K562 (cell line): ENCODE results near the gene ZNF438.

Experiments used
- CEBPG ChIP-seq, 3 experiments: fragments of 200-800 bp in 1 of 3; sonication (Bioruptor generic) in 1 of 3; sonication (generic) in 1 of 3; formaldehyde crosslinking in 1 of 3; IDR thresholded peaks in 2 of 3; conservative IDR thresholded peaks in 1 of 3; 2 replicates each; pipeline versions ENCODE4 v1.6.1 to v1.8.0; 2016 to 2022; ENCODE audit warnings: missing compliant biosample characterization in 2 of 3, missing genetic modification characterization in 2 of 3, mild to moderate bottlenecking in 1 of 3, missing genetic modification reagents in 1 of 3
- MAZ ChIP-seq, 2 experiments: fragments of 450-650 bp in 1 of 2; sonication (generic) in 1 of 2; formaldehyde crosslinking; IDR thresholded peaks in 1 of 2; conservative IDR thresholded peaks in 1 of 2; 2 replicates each; pipeline versions ENCODE4 v1.4.0 to v1.5.0; 2020; ENCODE audit warnings: mild to moderate bottlenecking in 1 of 2, missing genetic modification reagents in 1 of 2
- MED1 ChIP-seq: sonication (generic); formaldehyde crosslinking; IDR thresholded peaks from 2 replicates; pipeline ENCODE4 v1.8.1; 2023; ENCODE audit warnings: missing genetic modification reagents, borderline replicate concordance
- POLR3A ChIP-seq: IDR thresholded peaks from 2 replicates; pipeline ENCODE4 v1.6.1; 2011; ENCODE audit warnings: borderline replicate concordance, mild to moderate bottlenecking, moderate library complexity; ENCODE audit not compliant: insufficient read length, insufficient read depth; ENCODE audit errors: extremely low read depth
- RCOR1 ChIP-seq, 2 experiments: IDR thresholded peaks; 2 replicates each; pipeline ENCODE4 v1.6.1; 2012; ENCODE audit warnings: low read depth in 2 of 2, low read length in 2 of 2, borderline replicate concordance in 1 of 2, improper control_type of control experiment in 1 of 2
- SMAD1 ChIP-seq: fragments of 150-350 bp; IDR thresholded peaks from 2 replicates; pipeline ENCODE4 v1.6.1; 2014; ENCODE audit warnings: low read length, low read depth; ENCODE audit not compliant: partially characterized antibody
- TEAD4 ChIP-seq, 2 experiments: sonication (generic) in 1 of 2; formaldehyde crosslinking in 1 of 2; IDR thresholded peaks; 2 replicates each; pipeline versions ENCODE4 v1.6.1 to v1.8.0; 2012 to 2022; ENCODE audit warnings: borderline replicate concordance in 1 of 2, inconsistent platforms in 1 of 2, low read length in 1 of 2, mild to moderate bottlenecking in 1 of 2, missing genetic modification reagents in 1 of 2
- TF ChIP-seq, protein P1 (sequence below), 2 experiments: fragments of 450-650 bp in 1 of 2; sonication (generic) in 1 of 2; formaldehyde crosslinking in 1 of 2; IDR thresholded peaks in 1 of 2; conservative IDR thresholded peaks in 1 of 2; 2 replicates each; pipeline versions ENCODE4 v1.6.1 to v1.8.1; 2016 to 2023; ENCODE audit warnings: mild to moderate bottlenecking in 2 of 2, moderate library complexity in 2 of 2, inconsistent platforms in 1 of 2, missing genetic modification reagents in 1 of 2
- TF ChIP-seq, protein P2 (sequence below), 3 experiments: IDR thresholded peaks in 2 of 3; conservative IDR thresholded peaks in 1 of 3; 2 replicates each; pipeline ENCODE4 v1.5.1; 2011 to 2012; ENCODE audit warnings: low read length in 3 of 3, mild to moderate bottlenecking in 3 of 3, control low read depth in 2 of 3, improper control_type of control experiment in 1 of 3, inconsistent platforms in 1 of 3, low read depth in 1 of 3, mixed read lengths in 1 of 3, moderate library complexity in 1 of 3; ENCODE audit not compliant: insufficient read depth in 2 of 3
- TF ChIP-seq, protein P3 (sequence below): fragments of 450-650 bp; IDR thresholded peaks from 2 replicates; pipeline ENCODE4 v1.6.1; 2016; ENCODE audit warnings: missing biosample characterization, missing genetic modification characterization
- TF ChIP-seq, protein P4 (sequence below): sonication (generic); formaldehyde crosslinking; IDR thresholded peaks from 2 replicates; pipeline ENCODE4 v1.8.1; 2023; ENCODE audit warnings: mild to moderate bottlenecking, missing genetic modification reagents

DNA sequence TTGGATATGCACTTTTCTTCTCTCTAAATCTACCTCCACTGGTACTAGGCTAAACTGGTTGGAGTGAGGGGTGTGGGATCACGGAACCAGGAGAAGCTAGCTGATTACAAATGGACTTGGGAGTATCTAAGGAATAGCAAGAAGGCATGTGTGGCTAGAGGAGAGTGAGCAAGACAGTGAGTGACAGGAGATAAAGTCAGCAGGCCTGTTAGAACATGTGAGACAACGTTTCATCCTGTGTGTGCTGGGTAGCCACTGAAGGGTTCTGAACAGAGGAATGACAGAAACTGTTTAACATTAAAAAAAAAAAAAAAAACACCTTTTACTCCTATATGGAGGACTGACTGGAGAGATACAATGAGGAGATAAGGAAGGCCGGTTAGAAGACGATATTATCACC, 51.7 kb downstream of the ZNF438 start:
- TF ChIP-seq, protein P1, sequence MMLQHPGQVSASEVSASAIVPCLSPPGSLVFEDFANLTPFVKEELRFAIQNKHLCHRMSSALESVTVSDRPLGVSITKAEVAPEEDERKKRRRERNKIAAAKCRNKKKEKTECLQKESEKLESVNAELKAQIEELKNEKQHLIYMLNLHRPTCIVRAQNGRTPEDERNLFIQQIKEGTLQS (IDR thresholded peaks at IDR 0.05), result no peak
- TF ChIP-seq, protein P1 (CRISPR knock-in tag; conservative IDR thresholded peaks at IDR 0.05), result no peak
- TF ChIP-seq TEAD4 (IDR thresholded peaks at IDR 0.05; ENCODE audit: low read length) (no peak), TEAD4 (CRISPR knock-in tag; IDR thresholded peaks at IDR 0.05; ENCODE audit: borderline replicate concordance) (no peak), CEBPG (CRISPR knock-in tag; IDR thresholded peaks at IDR 0.05) (no peak), CEBPG (tag; conservative IDR thresholded peaks at IDR 0.05 in 1 of 2, IDR thresholded peaks at IDR 0.05 in 1 of 2) (no peak), RCOR1 (IDR thresholded peaks at IDR 0.05; ENCODE audit: borderline replicate concordance in 1 of 2, low read depth in 2 of 2, low read length in 2 of 2) (no peak), MAZ (CRISPR knock-in tag; conservative IDR thresholded peaks at IDR 0.05 in 1 of 2, IDR thresholded peaks at IDR 0.05 in 1 of 2) (no peak), SMAD1 (no peak), POLR3A (no peak), MED1 (CRISPR knock-in tag) (no peak)
- TF ChIP-seq, protein P2, sequence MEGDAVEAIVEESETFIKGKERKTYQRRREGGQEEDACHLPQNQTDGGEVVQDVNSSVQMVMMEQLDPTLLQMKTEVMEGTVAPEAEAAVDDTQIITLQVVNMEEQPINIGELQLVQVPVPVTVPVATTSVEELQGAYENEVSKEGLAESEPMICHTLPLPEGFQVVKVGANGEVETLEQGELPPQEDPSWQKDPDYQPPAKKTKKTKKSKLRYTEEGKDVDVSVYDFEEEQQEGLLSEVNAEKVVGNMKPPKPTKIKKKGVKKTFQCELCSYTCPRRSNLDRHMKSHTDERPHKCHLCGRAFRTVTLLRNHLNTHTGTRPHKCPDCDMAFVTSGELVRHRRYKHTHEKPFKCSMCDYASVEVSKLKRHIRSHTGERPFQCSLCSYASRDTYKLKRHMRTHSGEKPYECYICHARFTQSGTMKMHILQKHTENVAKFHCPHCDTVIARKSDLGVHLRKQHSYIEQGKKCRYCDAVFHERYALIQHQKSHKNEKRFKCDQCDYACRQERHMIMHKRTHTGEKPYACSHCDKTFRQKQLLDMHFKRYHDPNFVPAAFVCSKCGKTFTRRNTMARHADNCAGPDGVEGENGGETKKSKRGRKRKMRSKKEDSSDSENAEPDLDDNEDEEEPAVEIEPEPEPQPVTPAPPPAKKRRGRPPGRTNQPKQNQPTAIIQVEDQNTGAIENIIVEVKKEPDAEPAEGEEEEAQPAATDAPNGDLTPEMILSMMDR (IDR thresholded peaks at IDR 0.05 in 2 of 3, conservative IDR thresholded peaks at IDR 0.05 in 1 of 3; ENCODE audit: insufficient read depth in 2 of 3, low read depth in 1 of 3, low read length in 3 of 3), result no peak
- TF ChIP-seq, protein P3, sequence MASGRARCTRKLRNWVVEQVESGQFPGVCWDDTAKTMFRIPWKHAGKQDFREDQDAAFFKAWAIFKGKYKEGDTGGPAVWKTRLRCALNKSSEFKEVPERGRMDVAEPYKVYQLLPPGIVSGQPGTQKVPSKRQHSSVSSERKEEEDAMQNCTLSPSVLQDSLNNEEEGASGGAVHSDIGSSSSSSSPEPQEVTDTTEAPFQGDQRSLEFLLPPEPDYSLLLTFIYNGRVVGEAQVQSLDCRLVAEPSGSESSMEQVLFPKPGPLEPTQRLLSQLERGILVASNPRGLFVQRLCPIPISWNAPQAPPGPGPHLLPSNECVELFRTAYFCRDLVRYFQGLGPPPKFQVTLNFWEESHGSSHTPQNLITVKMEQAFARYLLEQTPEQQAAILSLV (tag), result no peak
- TF ChIP-seq, protein P4, sequence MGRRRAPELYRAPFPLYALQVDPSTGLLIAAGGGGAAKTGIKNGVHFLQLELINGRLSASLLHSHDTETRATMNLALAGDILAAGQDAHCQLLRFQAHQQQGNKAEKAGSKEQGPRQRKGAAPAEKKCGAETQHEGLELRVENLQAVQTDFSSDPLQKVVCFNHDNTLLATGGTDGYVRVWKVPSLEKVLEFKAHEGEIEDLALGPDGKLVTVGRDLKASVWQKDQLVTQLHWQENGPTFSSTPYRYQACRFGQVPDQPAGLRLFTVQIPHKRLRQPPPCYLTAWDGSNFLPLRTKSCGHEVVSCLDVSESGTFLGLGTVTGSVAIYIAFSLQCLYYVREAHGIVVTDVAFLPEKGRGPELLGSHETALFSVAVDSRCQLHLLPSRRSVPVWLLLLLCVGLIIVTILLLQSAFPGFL, result no peak
